ENCODE measurements around the gene HPD.
"Not testable (repeated sequence)": the region's sequence is repeated elsewhere in the genome, so short reads cannot be mapped to it uniquely, and the experiment has no call there.

The HPD gene

GRCh38 chr12:121797937-121798786, 60.5 kb downstream of the HPD start:
- DNase-seq: peak; percentile 2

- peak; percentile 17 for DNase-seq
Observed at GRCh38 chr12:121796855-121797751, 61.6 kb downstream of the HPD start.

GRCh38 chr12:121795034-121795968, 63.4 kb downstream of the HPD start:
- peak; percentile 91 for DNase-seq

- peak; percentile 53 for DNase-seq
Observed at GRCh38 chr12:121794534-121795033, 64.1 kb downstream of the HPD start.

- DNase-seq: peak; percentile 95
Observed at GRCh38 chr12:121793838-121794533, 64.7 kb downstream of the HPD start.

- peak; percentile 72 for DNase-seq
Observed at GRCh38 chr12:121793440-121793837, 65.2 kb downstream of the HPD start, which contains the start of gene RHOF. TSS of gene RHOF (minus strand) at chr12:121793688. CDS start at chr12:121793633, 55 bp downstream.

GRCh38 chr12:121792607-121793439, 65.8 kb downstream of the HPD start:
- DNase-seq: peak; percentile 63

- peak; percentile 43 for DNase-seq
Observed at GRCh38 chr12:121791671-121792551, 66.7 kb downstream of the HPD start.

- DNase-seq: not testable (repeated sequence)
Observed at GRCh38 chr12:121790785-121791184, 67.9 kb downstream of the HPD start.

- DNase-seq: peak; percentile 96
Observed at GRCh38 chr12:121789800-121790728, 68.6 kb downstream of the HPD start.

Data from CD4-positive, alpha-beta T cell treated with Interleukin-6 for 4 hours (primary cell).